ENCODE data around the gene BCAR3.

BCAR3 gene

GRCh38 chr1:93649231-93649630 is 32.4 kb downstream of the BCAR3 start:
- H2AFZ ChIP-seq (ENCODE audit: insufficient read depth, low read length, poor library complexity): no peak overlapping the region
- no peaks in the 10 kb centered on the region for H3K27me3 ChIP-seq (ENCODE audit: insufficient read depth, low read length)
- no peak overlapping the region for H3K4ac ChIP-seq (ENCODE audit: low read depth, low read length)
- H3K14ac ChIP-seq (ENCODE audit: low read length): no peak overlapping the region
- no peak overlapping the region for H3K18ac ChIP-seq (ENCODE audit: low read length)
- no peak overlapping the region for H3K23ac ChIP-seq (ENCODE audit: low read length)
- no peaks in the 10 kb centered on the region for H3K79me1 ChIP-seq (ENCODE audit: low read length)
- H2BK5ac ChIP-seq (ENCODE audit: low read depth, low read length, poor library complexity): no peak overlapping the region
- H2AK5ac ChIP-seq (ENCODE audit: low read length): no peak overlapping the region
- peaks cover 2 to 12% of the 10 kb centered on the region in 2 experiments for H3K36me3 ChIP-seq (ENCODE audit: control insufficient read depth in 1 of 2, insufficient read depth in 2 of 2, low read length in 2 of 2)
- H3K4me3 ChIP-seq (ENCODE audit: low read depth, low read length): no peak overlapping the region
- no peak overlapping the region for H3K9ac ChIP-seq (ENCODE audit: low read length)
- H4K12ac ChIP-seq (ENCODE audit: low read depth, low read length): no peak overlapping the region
- no peak overlapping the region for H2BK120ac ChIP-seq (ENCODE audit: insufficient read depth, low read length, poor library complexity)
- no peak overlapping the region for H2BK12ac ChIP-seq (ENCODE audit: low read length)
- no peak overlapping the region for H3K4me2 ChIP-seq (ENCODE audit: low read length)
- no peak overlapping the region for H4K8ac ChIP-seq (ENCODE audit: low read depth, low read length)
- H3K4me1 ChIP-seq (ENCODE audit: control insufficient read depth in 1 of 2, insufficient read depth in 2 of 2, low read length in 2 of 2): no peaks in the 10 kb centered on the region
- no peak overlapping the region for H3K27ac ChIP-seq (ENCODE audit: low read depth, low read length)
- no peak for DNase-seq
- no peaks in the 10 kb centered on the region for H3K79me2 ChIP-seq (ENCODE audit: control insufficient read depth, insufficient read depth, low read length, poor library complexity)
- H4K91ac ChIP-seq (ENCODE audit: low read depth, low read length): no peak overlapping the region
- H3K9me3 ChIP-seq (ENCODE audit: insufficient read depth, low read depth, low read length): no peaks in the 10 kb centered on the region

GRCh38 chr1:93648656-93649055 is 33.0 kb downstream of the BCAR3 start:
- Histone ChIP-seq H3K79me2 (ENCODE audit: control insufficient read depth, insufficient read depth, low read length, poor library complexity) (no peaks in the 10 kb centered on the region), H2AK5ac (ENCODE audit: low read length) (no peak overlapping the region), H3K4me2 (ENCODE audit: low read length) (no peak overlapping the region), H3K4me1 (ENCODE audit: control insufficient read depth in 1 of 2, insufficient read depth in 2 of 2, low read length in 2 of 2) (no peaks in the 10 kb centered on the region), H3K27ac (ENCODE audit: low read depth, low read length) (no peak overlapping the region), H4K91ac (ENCODE audit: low read depth, low read length) (no peak overlapping the region), H2BK12ac (ENCODE audit: low read length) (no peak overlapping the region), H2AFZ (ENCODE audit: insufficient read depth, low read length, poor library complexity) (no peak overlapping the region), H4K12ac (ENCODE audit: low read depth, low read length) (no peak overlapping the region), H3K4ac (ENCODE audit: low read depth, low read length) (no peak overlapping the region), H3K9ac (ENCODE audit: low read length) (no peak overlapping the region), H3K9me3 (ENCODE audit: insufficient read depth, low read depth, low read length) (no peaks in the 10 kb centered on the region), H3K36me3 (ENCODE audit: control insufficient read depth in 1 of 2, insufficient read depth in 2 of 2, low read length in 2 of 2) (peaks cover 0 to 7% of the 10 kb centered on the region in 2 experiments), H3K23ac (ENCODE audit: low read length) (no peak overlapping the region), H2BK120ac (ENCODE audit: insufficient read depth, low read length, poor library complexity) (no peak overlapping the region), H2BK5ac (ENCODE audit: low read depth, low read length, poor library complexity) (no peak overlapping the region), H4K8ac (ENCODE audit: low read depth, low read length) (no peak overlapping the region), H3K14ac (ENCODE audit: low read length) (no peak overlapping the region), H3K79me1 (ENCODE audit: low read length) (no peaks in the 10 kb centered on the region), H3K4me3 (ENCODE audit: low read depth, low read length) (no peak overlapping the region), H3K18ac (ENCODE audit: low read length) (no peak overlapping the region), H3K27me3 (ENCODE audit: insufficient read depth, low read length) (no peaks in the 10 kb centered on the region)
- DNase-seq: no peak
- whole genome bisulfite sequencing (ENCODE audit: extremely low coverage, insufficient coverage, insufficient read length): no CpG with 5 or more reads among the region's 2 CpGs

- Histone ChIP-seq H2BK12ac (ENCODE audit: low read length) (no peak overlapping the region), H4K91ac (ENCODE audit: low read depth, low read length) (no peak overlapping the region), H3K4me1 (ENCODE audit: control insufficient read depth in 1 of 2, insufficient read depth in 2 of 2, low read length in 2 of 2) (peaks cover 6 to 9% of the 10 kb centered on the region in 2 experiments), H3K27ac (ENCODE audit: low read depth, low read length) (no peak overlapping the region), H3K27me3 (ENCODE audit: insufficient read depth, low read length) (no peaks in the 10 kb centered on the region), H3K4me2 (ENCODE audit: low read length) (no peak overlapping the region), H3K23ac (ENCODE audit: low read length) (no peak overlapping the region), H2AK5ac (ENCODE audit: low read length) (no peak overlapping the region), H3K4me3 (ENCODE audit: low read depth, low read length) (no peak overlapping the region), H4K12ac (ENCODE audit: low read depth, low read length) (no peak overlapping the region), H3K79me2 (ENCODE audit: control insufficient read depth, insufficient read depth, low read length, poor library complexity) (no peaks in the 10 kb centered on the region), H3K36me3 (ENCODE audit: control insufficient read depth in 1 of 2, insufficient read depth in 2 of 2, low read length in 2 of 2) (peaks cover 0 to 14% of the 10 kb centered on the region in 2 experiments), H3K18ac (ENCODE audit: low read length) (no peak overlapping the region), H3K9ac (ENCODE audit: low read length) (no peak overlapping the region), H2BK120ac (ENCODE audit: insufficient read depth, low read length, poor library complexity) (no peak overlapping the region), H4K8ac (ENCODE audit: low read depth, low read length) (no peak overlapping the region), H3K14ac (ENCODE audit: low read length) (no peak overlapping the region), H3K79me1 (ENCODE audit: low read length) (peaks cover 3% of the 10 kb centered on the region), H3K9me3 (ENCODE audit: insufficient read depth, low read depth, low read length) (peaks cover 2% of the 10 kb centered on the region), H3K4ac (ENCODE audit: low read depth, low read length) (no peak overlapping the region), H2AFZ (ENCODE audit: insufficient read depth, low read length, poor library complexity) (no peak overlapping the region), H2BK5ac (ENCODE audit: low read depth, low read length, poor library complexity) (no peak overlapping the region)
- DNase-seq: no peak
- no CpG with 5 or more reads among the region's 5 CpGs for WGBS (ENCODE audit: extremely low coverage, insufficient coverage, insufficient read length)
These were observed 40.1 kb downstream of the BCAR3 start for GRCh38 chr1:93641527-93641926.

GRCh38 chr1:93640656-93641440 is 40.8 kb downstream of the BCAR3 start:
- Histone ChIP-seq H2BK5ac (ENCODE audit: low read depth, low read length, poor library complexity) (no peak overlapping the region), H3K18ac (ENCODE audit: low read length) (no peak overlapping the region), H3K27ac (ENCODE audit: low read depth, low read length) (no peak overlapping the region), H3K27me3 (ENCODE audit: insufficient read depth, low read length) (no peaks in the 10 kb centered on the region), H2AFZ (ENCODE audit: insufficient read depth, low read length, poor library complexity) (no peak overlapping the region), H3K4me2 (ENCODE audit: low read length) (no peak overlapping the region), H4K91ac (ENCODE audit: low read depth, low read length) (no peak overlapping the region), H3K9ac (ENCODE audit: low read length) (no peak overlapping the region), H2BK120ac (ENCODE audit: insufficient read depth, low read length, poor library complexity) (no peak overlapping the region), H3K79me1 (ENCODE audit: low read length) (peaks cover 7% of the 10 kb centered on the region), H2AK5ac (ENCODE audit: low read length) (no peak overlapping the region), H4K8ac (ENCODE audit: low read depth, low read length) (no peak overlapping the region), H3K4me1 (ENCODE audit: control insufficient read depth in 1 of 2, insufficient read depth in 2 of 2, low read length in 2 of 2) (peaks cover 10 to 12% of the 10 kb centered on the region in 2 experiments), H3K79me2 (ENCODE audit: control insufficient read depth, insufficient read depth, low read length, poor library complexity) (peaks cover 2% of the 10 kb centered on the region), H4K12ac (ENCODE audit: low read depth, low read length) (no peak overlapping the region), H3K9me3 (ENCODE audit: insufficient read depth, low read depth, low read length) (peaks cover 2% of the 10 kb centered on the region), H3K4me3 (ENCODE audit: low read depth, low read length) (no peak overlapping the region), H3K23ac (ENCODE audit: low read length) (no peak overlapping the region), H3K14ac (ENCODE audit: low read length) (no peak overlapping the region), H3K36me3 (ENCODE audit: control insufficient read depth in 1 of 2, insufficient read depth in 2 of 2, low read length in 2 of 2) (peaks cover 2 to 14% of the 10 kb centered on the region in 2 experiments), H3K4ac (ENCODE audit: low read depth, low read length) (no peak overlapping the region), H2BK12ac (ENCODE audit: low read length) (no peak overlapping the region)
- no CpG with 5 or more reads among the region's 8 CpGs for WGBS (ENCODE audit: extremely low coverage, insufficient coverage, insufficient read length)
- no peak for DNase-seq
